GM23248 (cell line): ENCODE measurements around the gene S100A3. TPM values are rescaled to one million over a fixed set of nuclear protein-coding genes. Genes with fewer than 3 reads are reported as not detected.
"Not testable (repeated sequence)": the region's sequence is repeated elsewhere in the genome, so short reads cannot be mapped to it uniquely, and the experiment has no call there.

Source experiments
- DNase-seq: peaks from one replicate; pipeline ENCODE4 v3.0.0-alpha.2; 2015
- H2AFZ ChIP-seq: fragments of 200-600 bp; sonication (generic); 2 replicates; pipeline ENCODE4 v1.6.1; 2016; ENCODE audit warnings: antibody characterized with exemption
- H3F3A ChIP-seq: fragments of 200-600 bp; sonication (generic); 2 replicates; pipeline ENCODE4 v1.6.1; 2016; ENCODE audit warnings: mild to moderate bottlenecking, antibody characterized with exemption, mixed run types; ENCODE audit not compliant: insufficient read depth
- H3K27ac ChIP-seq: fragments of 200-600 bp; sonication (generic); 2 replicates; pipeline ENCODE4 v1.5.1; 2016; ENCODE audit warnings: mild to moderate bottlenecking
- H3K27me3 ChIP-seq: fragments of 200-600 bp; sonication (generic); replicated peaks from 2 replicates; pipeline ENCODE4 v1.6.1; 2016; ENCODE audit warnings: mild to moderate bottlenecking; ENCODE audit not compliant: insufficient read depth
- H3K36me3 ChIP-seq: fragments of 200-600 bp; sonication (generic); 2 replicates; pipeline ENCODE4 v1.6.1; 2016; ENCODE audit warnings: low read depth, mild to moderate bottlenecking
- H3K4me1 ChIP-seq: fragments of 200-600 bp; sonication (generic); 2 replicates; pipeline ENCODE4 v1.6.1; 2016; ENCODE audit warnings: mild to moderate bottlenecking; ENCODE audit not compliant: insufficient read depth
- H3K4me2 ChIP-seq: fragments of 200-600 bp; sonication (generic); one replicate; pipeline ENCODE4 v1.6.1; 2016; ENCODE audit warnings: mild to moderate bottlenecking; ENCODE audit not compliant: unreplicated experiment
- H3K4me3 ChIP-seq: fragments of 200-600 bp; sonication (generic); 2 replicates; pipeline ENCODE4 v1.5.1; 2016; ENCODE audit warnings: mild to moderate bottlenecking
- H3K79me2 ChIP-seq: fragments of 200-600 bp; sonication (generic); 2 replicates; pipeline ENCODE4 v1.6.1; 2016; ENCODE audit warnings: mild to moderate bottlenecking; ENCODE audit not compliant: insufficient read depth
- H3K9ac ChIP-seq: fragments of 200-600 bp; sonication (generic); 2 replicates; pipeline ENCODE4 v1.6.1; 2016; ENCODE audit warnings: mild to moderate bottlenecking
- H3K9me2 ChIP-seq: fragments of 200-600 bp; sonication (generic); 2 replicates; pipeline ENCODE4 v1.6.1; 2016; ENCODE audit warnings: mixed run types, mild to moderate bottlenecking, moderate library complexity; ENCODE audit not compliant: insufficient read depth
- H3K9me3 ChIP-seq: fragments of 200-600 bp; sonication (generic); one replicate; pipeline ENCODE4 v1.6.1; 2017; ENCODE audit warnings: low read depth
- H4K20me1 ChIP-seq: fragments of 200-600 bp; sonication (generic); 2 replicates; pipeline ENCODE4 v1.6.0; 2016; ENCODE audit not compliant: insufficient read depth
- EZH2 ChIP-seq: fragments of 200-600 bp; sonication (generic); IDR thresholded peaks from 2 replicates; pipeline ENCODE4 v1.6.1; 2018; ENCODE audit warnings: antibody characterized with exemption, mild to moderate bottlenecking; ENCODE audit not compliant: insufficient read depth, poor library complexity, severe bottlenecking
- EZH2phosphoT487 ChIP-seq: fragments of 200-600 bp; sonication (generic); IDR thresholded peaks from 2 replicates; pipeline ENCODE4 v1.6.1; 2018; ENCODE audit warnings: antibody characterized with exemption, moderate library complexity, mild to moderate bottlenecking, low read depth; ENCODE audit not compliant: insufficient read depth
- WGBS, 2 experiments: methylation state at CpG; one replicate each; pipeline ENCODE4 v1.1.6; 2015 to 2017; ENCODE audit warnings: low lambda C conversion rate in 2 of 2, low coverage in 1 of 2; ENCODE audit errors: missing lambda C conversion rate in 2 of 2; 5-methylcytosine and 5-hydroxymethylcytosine counted together
- in situ Hi-C: fragments of 300-500 bp; cut with MboI; formaldehyde crosslinking; loops from 2 replicates; pipeline ENCODE4 v1.15.0; 2020
- polyA plus RNA-seq: library from polyadenylated mRNA; unstranded; fragments of >200 nt; fragmentation: Nextera tagmentation; extraction: Ambion mirVana; gene quantifications from 2 replicates; pipeline ENCODE4 v1.2.1, GENCODE V29; 2016
- total RNA-seq: library from RNA; depleted of rRNA; stranded (reverse); fragments of >200 nt; shearing (Covaris generic); gene quantifications from 2 replicates; pipeline ENCODE4 v1.2.3, GENCODE V29; 2014

Gene S100A3
- total and polyA plus RNA-seq, 2 experiments from 2014 or later, result 2.2 to 7.5 TPM

DNA sequence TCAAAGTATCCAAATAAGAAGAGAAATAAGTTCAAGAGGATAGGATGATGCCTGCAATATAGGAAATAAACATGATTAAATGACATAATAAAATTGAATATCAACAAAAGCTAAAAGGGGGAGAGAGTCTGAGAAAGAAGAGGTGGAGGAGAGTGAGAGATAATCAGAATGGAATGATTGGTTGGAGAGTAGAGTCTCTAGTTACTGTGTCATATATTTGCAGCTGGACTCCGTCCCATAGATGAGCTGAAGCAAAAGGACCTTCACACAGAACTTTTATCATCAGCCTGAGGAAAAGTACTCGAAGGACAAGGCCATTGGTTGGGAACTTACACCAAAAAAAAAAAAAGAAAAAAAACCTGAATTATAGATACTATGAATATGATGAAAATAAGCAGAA is 39.4 kb upstream of the S100A3 start:
- Histone ChIP-seq H3K4me2 (no peak overlapping the region), H4K20me1 (no peaks in the 10 kb centered on the region), H3K4me3 (no peak overlapping the region), H3K36me3 (no peaks in the 10 kb centered on the region), H3K9ac (no peak overlapping the region), H3K79me2 (no peaks in the 10 kb centered on the region), H3K9me3 (no peaks in the 10 kb centered on the region), H2AFZ (no peak overlapping the region), H3F3A (0 out of 2 replicates have a peak, but pooled peaks cover 7% of the 10 kb centered on the region), H3K9me2 (no peaks in the 10 kb centered on the region), H3K4me1 (peaks cover 6% of the 10 kb centered on the region), H3K27ac (no peak overlapping the region), H3K27me3 (no peaks in the 10 kb centered on the region)
- in situ Hi-C loops, result no loop called here
- 66 to 83% methylated on average over 2 of the region's 2 CpGs for WGBS, 2 experiments
- TF ChIP-seq EZH2phosphoT487 (no peak), EZH2 (no peak)
- DNase-seq, result no peak

DNA sequence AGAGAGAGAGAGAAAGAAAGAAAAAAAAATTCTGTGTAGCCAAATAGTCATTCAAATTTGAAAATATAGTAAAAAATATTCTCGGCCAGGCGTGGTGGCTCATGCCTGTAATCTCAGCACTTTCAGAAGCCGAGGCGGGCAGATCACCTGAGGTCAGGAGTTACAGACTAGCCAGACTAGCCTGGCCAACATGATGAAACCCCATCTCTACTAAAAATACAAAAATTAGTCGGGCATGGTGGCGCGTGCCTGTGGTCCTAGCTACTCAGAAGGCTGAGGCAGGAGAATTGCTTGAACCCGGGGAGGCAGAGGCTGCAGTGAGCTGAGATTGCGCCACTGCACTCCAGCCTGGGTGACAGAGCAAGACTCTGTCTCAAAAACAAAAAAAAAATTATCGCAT is 39.0 kb upstream of the S100A3 start:
- H3K9me2 ChIP-seq, DNase-seq, H3K4me1 ChIP-seq, H3K9me3 ChIP-seq, H4K20me1 ChIP-seq, H3K79me2 ChIP-seq, in situ Hi-C loops, H2AFZ ChIP-seq, H3K27ac ChIP-seq, H3K4me2 ChIP-seq, H3K4me3 ChIP-seq, H3F3A ChIP-seq, H3K36me3 ChIP-seq, H3K27me3 ChIP-seq, H3K9ac ChIP-seq: not testable (repeated sequence)
- WGBS, 2 experiments, result 95 to 96% methylated on average over 10 of the region's 10 CpGs

DNA sequence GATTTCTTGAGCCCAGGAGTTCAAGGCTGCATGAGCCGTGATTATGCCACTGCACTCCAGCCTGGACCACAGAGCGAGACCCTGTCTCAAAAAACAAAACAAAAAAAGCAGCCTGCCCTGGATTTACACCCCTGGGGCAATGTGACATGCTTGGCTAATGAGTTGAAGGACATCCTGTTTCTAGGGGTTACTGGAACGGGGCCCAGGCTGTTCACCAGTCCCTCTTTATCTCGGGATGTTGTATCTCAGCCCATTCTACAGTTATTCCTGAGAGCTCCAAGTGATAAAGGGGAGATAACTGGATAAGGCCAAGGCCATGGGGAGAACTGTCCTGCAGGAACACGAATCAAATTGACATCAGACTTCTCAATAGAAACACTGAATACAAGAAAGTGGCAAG is 38.3 kb upstream of the S100A3 start:
- in situ Hi-C loops, result no loop called here
- WGBS, 2 experiments, result 89 to 90% methylated on average over 5 of the region's 5 CpGs
- Histone ChIP-seq H3K9me2 (no peaks in the 10 kb centered on the region), H3K4me3 (no peak overlapping the region), H3K27ac (no peak overlapping the region), H3F3A (0 out of 2 replicates have a peak, but pooled peaks cover 7% of the 10 kb centered on the region), H3K79me2 (no peaks in the 10 kb centered on the region), H3K27me3 (no peaks in the 10 kb centered on the region), H3K9ac (no peak overlapping the region), H3K36me3 (no peaks in the 10 kb centered on the region), H3K4me1 (peaks cover 6% of the 10 kb centered on the region), H3K4me2 (no peak overlapping the region), H4K20me1 (no peaks in the 10 kb centered on the region), H2AFZ (no peak overlapping the region), H3K9me3 (no peaks in the 10 kb centered on the region)
- DNase-seq, result no peak
- no peak for TF ChIP-seq EZH2
- TF ChIP-seq EZH2phosphoT487, result no peak

GRCh38 chr1:153586347-153586746 is 37.3 kb upstream of the S100A3 start:
- no peak overlapping the region for H3K4me2 ChIP-seq
- in situ Hi-C loops, result no loop called here

GRCh38 chr1:153585006-153585405 is 35.9 kb upstream of the S100A3 start:
- in situ Hi-C loops, result no loop called here
- TF ChIP-seq EZH2 (no peak), EZH2phosphoT487 (no peak)
- H3K27ac ChIP-seq, result no peak overlapping the region

More at GRCh38 chr1:153586347-153586746, 37.3 kb upstream of the S100A3 start:
- peaks cover 6% of the 10 kb centered on the region for H3K4me1 ChIP-seq
- H2AFZ ChIP-seq, result no peak overlapping the region
- 0 out of 2 replicates have a peak, but pooled peaks cover 7% of the 10 kb centered on the region for H3F3A ChIP-seq
- no peaks in the 10 kb centered on the region for H3K9me2 ChIP-seq
- no peak overlapping the region for H3K27ac ChIP-seq
- H3K4me3 ChIP-seq, result no peak overlapping the region
- no peaks in the 10 kb centered on the region for H3K9me3 ChIP-seq
- H3K79me2 ChIP-seq, result no peaks in the 10 kb centered on the region
- 44 to 54% methylated on average over 1 of the region's 1 CpG for WGBS, 2 experiments
- H4K20me1 ChIP-seq, result no peaks in the 10 kb centered on the region
- H3K27me3 ChIP-seq, result no peaks in the 10 kb centered on the region
- TF ChIP-seq EZH2 (no peak), EZH2phosphoT487 (no peak)
- no peak for DNase-seq
- no peak overlapping the region for H3K9ac ChIP-seq
- H3K36me3 ChIP-seq, result no peaks in the 10 kb centered on the region

More at GRCh38 chr1:153585006-153585405, 35.9 kb upstream of the S100A3 start:
- 94 to 97% methylated on average over 1 of the region's 1 CpG for WGBS, 2 experiments
- Histone ChIP-seq H2AFZ (no peak overlapping the region), H4K20me1 (no peaks in the 10 kb centered on the region), H3K27me3 (no peaks in the 10 kb centered on the region), H3F3A (0 out of 2 replicates have a peak, but pooled peaks cover 7% of the 10 kb centered on the region), H3K4me1 (peaks cover 6% of the 10 kb centered on the region), H3K36me3 (no peaks in the 10 kb centered on the region), H3K79me2 (no peaks in the 10 kb centered on the region), H3K9me3 (no peaks in the 10 kb centered on the region), H3K9me2 (no peaks in the 10 kb centered on the region), H3K9ac (no peak overlapping the region), H3K4me3 (no peak overlapping the region), H3K4me2 (no peak overlapping the region)
- no peak for DNase-seq
